NK-92 treated with Interleukin-12 subunit alpha and Interleukin-12 subunit beta, amount 100 ng/mL, for 24 hours (cell line): ENCODE results near the gene GAS5.
"Not testable (repeated sequence)": the region's sequence is repeated elsewhere in the genome, so short reads cannot be mapped to it uniquely, and the experiment has no call there.

Source experiments
- DNase-seq: peaks from one replicate; lab custom pipeline; 2025; lab: John Stamatoyannopoulos, UW

Gene GAS5

DNA sequence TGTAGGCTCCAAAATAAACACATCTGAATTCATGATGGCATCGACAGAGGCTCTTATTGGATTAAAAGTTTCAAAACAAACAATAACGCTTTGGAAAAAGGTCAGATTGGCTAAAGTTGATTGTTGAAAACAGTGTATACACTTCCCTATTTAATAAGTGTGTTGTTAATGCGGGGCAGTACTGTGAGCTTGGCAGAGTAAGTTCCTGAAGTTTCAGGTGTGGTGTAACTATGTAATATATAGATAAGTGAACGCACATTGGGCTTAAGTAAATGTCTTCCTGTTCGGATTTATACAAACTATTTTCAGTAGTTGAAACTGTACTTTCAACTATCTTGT is 1.2 kb upstream of the GAS5 start:
- no peak for DNase-seq

DNA sequence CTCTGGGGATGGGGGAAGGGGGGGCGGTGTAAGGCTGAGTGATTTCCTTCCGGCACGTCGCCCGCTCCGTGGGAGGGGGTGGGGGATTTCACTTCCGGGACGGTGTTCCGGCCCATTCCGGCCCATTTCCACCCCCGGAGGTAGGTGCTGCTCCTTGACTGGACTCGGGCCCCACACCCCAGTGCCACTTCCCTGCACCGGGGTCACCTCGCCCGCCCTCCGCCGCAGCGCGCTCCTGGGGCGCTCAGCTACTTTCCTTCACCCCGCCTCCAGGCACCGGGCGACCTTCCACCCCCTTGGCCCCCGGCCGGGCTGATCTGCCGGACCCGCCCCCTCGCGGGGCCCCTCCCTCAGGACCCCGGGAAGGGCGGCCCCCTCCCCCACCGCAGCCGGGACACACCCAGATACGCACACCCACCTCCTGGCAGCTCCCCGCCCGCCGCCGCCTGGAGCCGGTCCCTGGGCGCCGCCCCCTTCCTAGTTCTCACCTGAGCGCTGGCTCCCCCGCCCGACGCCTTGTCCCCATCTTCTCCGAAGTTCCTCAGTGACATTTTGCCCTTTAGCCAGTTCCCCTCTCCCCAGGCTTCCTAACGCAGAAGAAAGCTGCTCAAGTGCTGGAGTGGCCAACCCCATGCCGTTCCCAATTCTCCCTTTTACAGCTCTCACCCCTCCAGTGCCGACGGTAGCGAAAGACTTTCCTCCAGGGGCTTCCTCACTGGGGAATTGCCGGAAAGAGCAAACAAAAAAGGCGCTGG is 654 bp upstream of the GAS5 start, which contains the start of gene ZBTB37:
Gene ZBTB37 (plus strand): TSS at position 115 of the 755 bp plus-strand sequence. CDS start 1,846 bp downstream, outside the sequence.
- DNase-seq: peak; percentile 99

DNA sequence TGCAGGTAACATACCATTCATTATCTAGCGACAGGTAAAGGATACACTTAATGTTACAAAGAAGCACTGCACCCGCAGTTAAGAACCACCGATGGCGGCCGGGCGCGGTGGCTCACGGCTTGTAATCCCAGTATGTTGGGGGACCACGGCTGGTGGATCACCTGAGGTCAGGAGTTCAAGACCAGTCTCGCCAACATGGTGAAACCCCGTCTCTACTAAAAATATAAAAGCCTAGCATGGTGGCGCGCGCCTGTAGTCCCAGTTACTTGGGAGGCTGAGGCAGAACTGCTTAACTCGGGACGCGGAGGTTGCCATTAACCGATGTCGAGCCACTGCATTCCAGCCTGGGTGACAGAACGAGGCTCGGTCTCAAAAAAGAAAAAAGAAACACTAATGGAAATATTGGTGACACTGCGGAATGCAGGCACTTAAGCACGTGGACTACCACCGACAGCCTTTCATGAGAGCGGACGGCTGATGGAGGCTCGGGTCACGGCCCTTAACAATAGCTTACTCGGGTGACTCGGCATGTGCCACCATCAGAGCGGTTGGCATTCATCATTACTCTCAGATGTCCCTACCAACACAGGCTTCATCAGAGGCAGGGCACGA is 542 bp downstream of the GAS5 start:
- no peak for DNase-seq

DNA sequence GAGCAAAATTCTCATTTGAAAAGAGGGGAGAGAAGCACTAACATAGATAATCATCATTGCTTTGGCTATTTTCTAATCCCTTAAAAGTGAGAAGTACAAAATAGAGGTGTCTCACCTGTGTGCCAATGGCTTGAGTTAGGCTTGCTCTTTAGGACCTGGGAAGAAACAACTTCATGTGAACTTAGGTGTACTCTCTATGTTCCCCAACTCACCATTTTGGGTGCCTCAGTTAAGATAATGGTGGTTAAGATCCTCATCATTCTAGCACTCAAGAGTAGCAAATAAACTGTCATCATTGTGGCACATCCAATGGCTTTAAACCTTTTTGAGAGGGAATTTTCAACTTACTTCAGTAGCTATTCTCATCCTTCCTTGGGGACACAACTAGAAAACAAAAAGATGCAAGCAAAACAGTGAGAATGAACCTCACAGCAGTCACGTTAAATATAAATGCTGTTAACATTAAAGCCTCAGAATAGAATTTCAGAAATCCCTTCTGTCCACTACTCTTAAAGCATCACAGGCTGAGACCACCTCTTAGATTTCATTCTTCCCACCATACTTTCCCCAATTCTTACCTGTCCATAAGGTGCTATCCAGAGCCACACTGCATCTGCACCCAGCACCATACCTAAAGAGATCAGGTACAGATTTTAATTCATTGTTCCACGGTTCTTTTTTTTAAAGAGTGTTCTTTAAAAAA is 1.2 kb downstream of the GAS5 start:
- no peak for DNase-seq

DNA sequence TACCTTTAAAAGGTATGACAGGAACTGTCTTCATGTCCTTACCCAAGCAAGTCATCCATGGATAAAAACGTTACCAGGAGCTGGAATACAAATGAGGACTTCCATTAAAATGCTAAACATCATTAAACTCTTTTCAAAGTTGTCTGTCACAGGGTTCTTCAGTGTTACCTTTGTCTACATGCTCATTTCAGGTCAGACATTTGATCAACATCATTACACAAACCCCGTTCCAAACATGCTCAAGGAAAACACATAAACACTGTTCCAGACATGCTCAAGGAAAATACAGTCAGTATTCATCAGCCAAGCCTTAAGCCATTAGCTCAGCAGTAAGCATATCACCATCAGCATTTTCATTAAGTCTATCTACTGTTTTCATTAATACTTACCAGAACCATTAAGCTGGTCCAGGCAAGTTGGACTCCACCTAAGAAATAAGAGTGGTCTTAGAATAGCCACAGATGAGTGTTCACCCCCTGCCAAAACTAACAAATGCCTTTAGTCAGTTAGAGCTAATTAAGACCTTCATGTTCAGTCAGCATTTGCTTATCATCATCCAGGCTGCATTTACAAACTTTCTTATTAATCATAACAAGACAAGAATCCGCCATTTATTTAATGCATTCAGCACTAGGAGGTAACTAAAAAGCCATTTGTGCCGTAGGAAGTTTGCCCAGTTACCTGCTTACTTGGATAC is 2.2 kb downstream of the GAS5 start:
- no peak for DNase-seq

DNA sequence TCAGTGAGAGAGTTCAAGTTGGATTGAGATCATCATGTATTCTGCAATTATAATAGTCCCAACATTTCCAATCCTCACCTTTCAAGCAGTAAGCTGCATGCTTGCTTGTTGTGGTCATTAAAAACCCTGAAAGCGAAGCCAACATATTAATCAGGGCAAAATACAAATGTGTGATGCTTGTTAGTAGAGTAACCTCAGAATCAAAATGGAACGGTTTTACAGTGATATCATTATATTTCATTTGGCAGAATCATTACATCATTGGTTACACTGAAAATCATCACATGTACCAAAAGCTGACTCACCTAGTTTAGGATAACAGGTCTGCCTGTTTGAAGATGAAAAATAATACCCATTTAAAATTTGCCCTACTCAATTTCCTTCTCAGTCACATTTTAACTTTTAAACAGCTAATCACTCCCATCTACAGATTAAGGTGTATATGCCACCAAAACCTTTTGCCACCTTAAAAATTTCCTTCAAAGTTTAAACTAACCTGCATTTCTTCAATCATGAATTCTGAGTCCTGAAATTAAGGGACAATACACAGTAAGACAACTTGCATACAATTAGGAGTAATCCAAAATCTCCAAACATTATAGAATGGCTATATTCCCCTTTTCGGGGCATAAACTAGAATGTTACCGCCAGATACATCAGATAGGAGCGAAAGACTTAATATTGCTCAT is 3.5 kb downstream of the GAS5 start:
- no peak for DNase-seq

DNA sequence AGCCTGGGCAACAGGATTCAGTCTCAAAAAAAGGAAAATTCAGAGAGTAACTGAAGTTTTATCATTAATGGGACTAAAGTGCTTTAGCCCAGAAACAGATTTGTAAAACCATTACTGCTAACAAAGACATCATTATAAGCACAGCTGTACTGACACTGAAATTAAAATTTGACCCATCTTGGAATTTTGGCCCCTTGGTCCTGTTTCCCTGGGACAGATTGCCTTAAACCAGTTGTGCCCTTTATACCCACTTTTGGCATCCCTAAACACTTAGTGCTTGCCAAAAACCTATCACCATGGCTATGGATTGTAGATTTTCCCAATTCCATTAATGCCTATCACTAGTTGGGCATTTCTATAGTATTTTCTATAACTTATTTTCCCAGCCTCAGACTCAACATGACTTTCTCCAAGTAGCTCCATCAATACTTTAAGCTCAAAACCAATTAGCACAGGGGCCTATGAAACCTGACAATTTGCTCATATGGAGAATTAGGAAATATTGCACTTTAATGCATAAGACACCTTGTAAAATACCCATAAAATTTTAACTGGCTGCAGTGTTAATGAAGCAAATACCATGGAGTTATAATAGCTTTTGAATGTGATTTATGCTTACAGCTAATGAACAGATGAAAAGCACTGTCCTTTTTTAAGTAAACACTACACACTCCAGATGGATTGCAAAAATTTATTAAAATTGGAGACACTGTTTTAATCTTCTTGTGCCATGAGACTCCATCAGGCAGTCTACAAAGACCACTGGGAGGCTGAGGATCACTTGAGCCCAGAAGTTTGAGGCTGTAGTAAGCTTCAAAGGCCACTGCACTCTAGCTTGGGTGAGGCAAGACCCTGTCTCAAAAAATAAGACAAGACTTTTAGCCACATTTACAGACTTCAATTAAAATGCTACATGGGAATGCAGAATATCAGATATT is 4.3 kb downstream of the GAS5 start:
- no peak for DNase-seq

DNA sequence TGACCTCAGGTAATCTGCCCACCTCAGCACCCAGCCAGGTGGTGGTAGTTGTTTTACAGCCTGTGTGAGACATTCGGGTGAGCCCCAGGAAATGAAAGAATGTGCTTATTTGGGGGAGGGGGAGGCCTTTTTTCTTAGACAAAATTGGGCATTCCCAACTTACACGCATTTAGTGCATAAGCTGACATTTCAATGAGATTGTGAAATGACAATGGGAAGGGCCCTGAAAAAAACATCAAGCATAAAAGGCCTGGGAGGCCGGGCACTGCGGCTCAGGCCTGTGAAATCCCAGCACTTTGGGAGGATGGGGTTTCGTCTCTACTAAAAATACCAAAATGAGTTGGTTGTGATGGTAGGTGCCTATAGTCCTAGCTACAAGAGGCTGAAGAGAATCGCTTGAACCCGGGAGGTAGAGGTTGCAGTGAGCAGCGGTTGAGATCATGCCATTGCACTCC is 5.0 kb downstream of the GAS5 start:
- no peak for DNase-seq

DNA sequence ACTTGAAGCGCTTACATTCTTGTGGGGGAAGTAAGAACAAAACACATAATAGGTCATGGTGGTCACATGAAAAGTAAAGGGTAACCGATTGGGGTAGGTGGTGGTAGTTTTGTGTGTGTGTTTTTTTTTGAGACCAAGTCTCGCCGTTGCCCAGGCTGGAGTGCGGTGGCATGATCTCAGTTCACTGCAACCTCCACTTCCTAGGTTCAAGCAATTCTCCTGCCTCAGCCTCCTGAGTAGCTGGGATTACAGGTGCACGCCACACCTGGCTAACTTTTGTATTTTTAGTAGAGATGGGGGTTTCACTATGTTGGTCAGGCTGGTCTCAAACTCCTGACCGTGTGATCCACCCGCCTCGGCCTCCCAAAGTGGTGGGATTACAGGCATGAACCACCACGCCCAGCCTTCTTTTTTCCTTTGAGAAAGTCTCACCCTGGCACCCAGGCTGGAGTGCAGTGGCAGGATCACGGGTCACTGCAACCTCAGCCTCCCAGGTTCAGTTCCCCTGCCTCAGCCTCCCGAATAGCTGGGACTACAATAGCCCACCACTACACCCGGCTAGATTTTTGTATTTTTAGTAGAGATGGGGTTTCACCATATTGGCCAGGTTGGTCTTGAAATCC is 5.5 kb downstream of the GAS5 start:
- not testable (repeated sequence) for DNase-seq

DNA sequence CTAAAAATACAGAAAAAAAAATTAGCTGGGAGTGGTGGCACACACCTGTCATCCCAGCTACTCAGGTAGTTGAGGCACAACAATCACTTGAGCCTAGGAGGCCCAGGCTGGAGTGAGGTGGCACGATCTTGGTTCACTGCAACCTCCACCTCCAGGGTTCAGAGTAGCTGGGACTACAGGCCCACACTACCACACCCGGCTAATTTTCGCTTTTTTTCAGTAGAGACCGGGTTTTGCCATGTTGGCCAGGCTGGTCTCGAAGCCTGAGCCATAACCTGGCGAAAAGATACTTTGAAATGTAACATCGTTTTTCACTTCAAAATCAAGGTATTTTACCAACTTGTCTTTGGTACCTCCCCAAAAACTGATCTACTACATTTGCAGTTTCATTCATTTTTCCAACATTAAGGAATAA is 6.1 kb downstream of the GAS5 start:
- DNase-seq: no peak

DNA sequence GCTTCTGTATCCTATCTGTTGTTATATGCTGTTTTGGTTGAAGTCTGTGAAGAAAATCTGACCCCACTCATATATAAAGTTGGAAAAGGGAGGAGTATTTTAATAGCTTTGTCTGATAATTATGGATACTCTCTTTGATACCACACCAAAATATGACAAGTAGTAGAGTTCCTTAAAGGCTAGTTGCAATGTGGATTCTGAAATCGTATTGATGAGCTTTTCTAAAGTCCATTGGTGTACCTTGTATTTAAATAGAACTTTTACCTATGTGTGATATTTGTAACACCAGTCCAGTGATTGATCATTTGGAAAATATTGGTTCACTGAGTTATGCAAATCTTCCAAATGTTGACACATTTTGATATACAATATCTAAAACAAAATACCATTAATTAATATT is 7.7 kb downstream of the GAS5 start:
- no peak for DNase-seq

DNA sequence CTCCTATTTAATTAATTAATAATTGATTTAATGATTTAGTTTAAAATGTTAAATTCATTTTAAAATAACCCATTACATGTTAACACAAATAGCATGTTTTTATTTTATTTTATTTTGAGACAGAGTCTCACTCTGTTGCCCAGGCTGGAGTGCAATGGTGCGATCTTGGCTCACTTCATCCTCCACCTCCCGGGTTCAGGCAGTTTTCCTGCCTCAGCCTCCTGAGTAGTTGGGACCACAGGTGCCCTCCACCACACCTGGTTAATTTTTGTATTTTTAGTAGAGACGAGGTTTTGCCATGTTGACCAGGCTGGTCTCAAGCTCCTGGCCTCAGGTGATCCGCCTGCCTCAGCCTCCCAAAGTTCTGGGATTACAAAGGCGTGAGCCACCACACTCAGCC is 8.2 kb downstream of the GAS5 start:
- not testable (repeated sequence) for DNase-seq

DNA sequence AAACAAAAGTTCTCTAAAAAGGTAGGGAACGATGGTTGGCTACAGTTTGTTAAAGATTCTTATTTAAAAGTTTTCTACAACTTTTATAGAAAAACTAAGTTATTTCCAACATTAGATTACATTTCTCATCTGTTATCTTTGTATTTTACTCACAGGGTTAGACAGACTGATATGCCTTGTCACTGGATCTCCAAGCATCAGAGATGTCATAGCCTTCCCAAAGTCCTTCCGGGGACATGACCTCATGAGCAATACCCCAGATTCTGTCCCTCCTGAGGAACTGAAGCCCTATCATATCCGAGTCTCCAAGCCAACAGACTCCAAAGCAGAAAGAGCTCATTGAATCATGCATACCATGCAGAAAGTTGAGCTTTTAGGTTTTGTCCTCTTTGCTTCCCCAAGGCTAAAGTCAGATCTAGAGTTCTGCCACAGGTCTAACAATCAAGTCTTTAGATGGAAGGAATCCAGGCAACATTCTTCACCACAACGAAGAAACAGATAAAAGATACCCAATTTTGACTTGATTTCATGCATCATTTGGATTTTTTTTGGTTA is 10.3 kb downstream of the GAS5 start:
- no peak for DNase-seq

DNA sequence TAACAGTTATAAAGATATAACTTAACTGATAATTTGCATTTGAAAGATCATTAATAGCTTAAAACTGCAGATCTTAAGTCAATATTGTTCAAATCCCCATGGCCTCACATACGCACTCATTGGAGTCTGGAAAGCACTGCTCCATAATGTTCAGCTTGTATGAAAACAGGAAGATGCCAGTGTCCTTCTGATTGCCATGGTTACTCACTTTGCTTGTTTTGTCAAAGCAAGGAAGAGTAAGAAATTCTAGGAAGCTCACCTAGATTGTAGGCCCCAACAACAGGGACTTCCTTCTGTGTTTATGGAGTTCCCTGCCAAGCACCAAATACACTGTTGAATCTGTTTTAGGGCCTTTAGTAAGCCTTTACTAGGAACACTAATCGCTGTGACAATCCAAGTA is 10.9 kb downstream of the GAS5 start:
- no peak for DNase-seq

DNA sequence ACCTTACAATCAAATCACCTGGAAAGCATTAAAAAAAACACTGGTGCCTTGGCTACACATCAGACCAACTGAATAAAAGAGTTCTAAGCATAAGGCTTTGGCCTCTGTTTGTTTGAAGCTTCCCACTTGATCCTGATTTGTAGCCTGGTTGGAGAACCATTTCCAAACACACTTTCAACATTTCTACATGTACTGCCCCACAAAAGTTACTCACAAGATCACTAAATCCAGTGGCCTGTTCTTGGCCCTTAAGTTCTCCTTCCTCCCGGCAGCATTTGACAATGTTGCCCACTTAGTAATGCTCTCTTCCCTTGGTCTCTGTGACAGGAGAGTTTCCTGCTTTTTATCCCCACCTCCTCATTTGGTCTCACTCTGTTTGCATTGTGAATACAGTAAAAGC is 11.8 kb downstream of the GAS5 start:
- DNase-seq: no peak

DNA sequence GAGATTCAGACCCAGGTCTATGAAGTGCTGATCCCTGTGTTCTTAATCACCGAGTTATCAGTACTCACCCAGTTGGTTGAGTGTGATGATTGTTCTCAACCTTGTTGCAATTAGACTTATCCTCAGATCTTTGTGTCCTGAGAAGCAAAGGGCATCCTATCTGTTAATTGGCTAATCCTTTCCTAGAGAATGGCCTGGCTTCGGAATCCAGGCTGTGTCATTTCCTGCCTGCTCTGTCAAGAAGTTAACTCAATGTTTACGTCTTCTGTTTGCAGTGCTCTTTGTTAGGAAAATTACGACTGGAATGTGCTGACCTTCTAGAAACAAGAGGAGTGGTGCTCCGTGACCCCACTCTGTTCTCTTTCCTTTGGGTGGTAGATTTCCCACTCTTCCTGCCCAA is 14.7 kb downstream of the GAS5 start:
- no peak for DNase-seq

DNA sequence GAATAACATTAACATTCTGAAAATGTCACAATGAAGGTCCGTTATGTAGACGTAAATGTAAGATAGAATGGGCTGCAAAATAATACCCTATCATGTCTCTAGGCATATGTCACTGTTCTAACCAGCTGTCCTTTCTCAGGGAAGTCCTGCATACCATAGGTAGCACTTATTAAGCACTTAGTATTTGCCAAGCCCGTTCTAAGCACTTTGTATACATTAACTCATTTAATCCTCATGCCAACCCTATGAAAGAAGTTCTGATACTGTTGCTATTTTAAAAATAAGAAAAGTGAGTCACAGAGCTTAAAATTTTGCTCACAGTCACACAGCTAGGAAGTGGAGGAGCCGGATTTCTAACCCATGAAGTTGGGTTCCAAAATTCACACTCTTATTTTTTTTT is 15.7 kb downstream of the GAS5 start:
- no peak for DNase-seq

DNA sequence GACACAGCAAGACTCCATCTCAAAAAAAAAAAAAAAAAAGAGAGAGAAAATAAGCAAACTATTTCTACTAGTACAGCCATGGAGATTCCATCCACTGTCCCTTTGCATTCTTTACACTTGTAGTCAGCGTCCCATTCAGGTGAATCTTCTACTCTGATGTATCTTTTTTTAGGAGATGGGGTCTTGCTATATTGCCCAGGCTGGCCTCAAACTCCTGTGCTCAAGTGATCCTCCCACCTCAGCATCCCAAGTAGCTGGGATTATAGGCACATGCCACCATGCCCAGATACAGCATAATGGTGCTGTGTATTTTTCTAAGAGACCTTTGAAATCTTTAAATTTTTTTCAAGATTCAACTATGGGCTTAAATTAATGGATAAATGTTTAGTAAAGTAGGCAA is 35.0 kb downstream of the GAS5 start:
- no peak for DNase-seq

DNA sequence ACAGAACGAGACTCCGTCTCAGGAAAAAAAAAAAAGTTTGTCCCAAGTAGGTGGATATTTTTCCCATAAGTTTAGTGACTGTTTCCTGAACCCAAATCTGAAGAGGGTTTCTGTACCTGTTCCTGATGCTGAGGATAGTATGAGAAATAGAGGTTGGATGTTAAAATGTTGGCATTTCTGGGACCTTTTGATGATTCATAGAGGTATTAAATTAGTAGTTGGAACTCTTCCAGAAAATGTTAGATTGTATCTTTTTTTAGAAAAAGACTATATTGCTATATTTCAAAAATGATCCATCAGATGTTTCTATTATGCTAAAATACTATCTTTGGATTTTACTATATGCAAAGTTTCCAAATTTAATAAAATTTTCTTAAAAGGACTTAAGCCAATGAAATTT is 40.2 kb downstream of the GAS5 start:
- DNase-seq: no peak
